HepG2 (cell line): ENCODE results near the gene COL9A2. TPM values are rescaled to one million over a fixed set of nuclear protein-coding genes. Genes with fewer than 3 reads are reported as not detected.

Experiments used
- AGO2 ChIP-seq: fragments of 200-400 bp; formaldehyde crosslinking; optimal IDR thresholded peaks from 2 replicates; pipeline ENCODE3; 2017; ENCODE audit warnings: mild to moderate bottlenecking, low read depth, low read length, moderate library complexity
- CCAR2 ChIP-seq: fragments of 200-400 bp; formaldehyde crosslinking; optimal IDR thresholded peaks from 2 replicates; pipeline ENCODE3; 2018; ENCODE audit warnings: low read depth, mild to moderate bottlenecking, low read length, moderate library complexity
- ELF4 ChIP-seq: sonication (generic); formaldehyde crosslinking; IDR thresholded peaks from 2 replicates; pipeline ENCODE4 v1.5.0; 2020; ENCODE audit warnings: missing genetic modification reagents, mild to moderate bottlenecking, moderate library complexity, borderline replicate concordance
- IKZF4 ChIP-seq: sonication (generic); formaldehyde crosslinking; IDR thresholded peaks from 2 replicates; pipeline ENCODE4 v1.5.1; 2020; ENCODE audit warnings: borderline replicate concordance, mild to moderate bottlenecking, low read depth, missing genetic modification reagents; ENCODE audit errors: not compliant biosample characterization
- PCBP2 ChIP-seq: fragments of 200-400 bp; formaldehyde crosslinking; optimal IDR thresholded peaks from 2 replicates; pipeline ENCODE3; 2018; ENCODE audit warnings: low read length, low read depth; ENCODE audit not compliant: poor library complexity, severe bottlenecking
- POLR2G ChIP-seq: fragments of 200-400 bp; formaldehyde crosslinking; IDR thresholded peaks from 2 replicates; pipeline ENCODE4 v1.6.1; 2018; ENCODE audit warnings: mild to moderate bottlenecking, low read depth, low read length, moderate library complexity
- PRDM4 ChIP-seq: sonication (generic); formaldehyde crosslinking; IDR thresholded peaks from 2 replicates; pipeline ENCODE4 v1.9.0; 2021; ENCODE audit warnings: missing genetic modification reagents, borderline replicate concordance
- REXO4 ChIP-seq: sonication (generic); formaldehyde crosslinking; IDR thresholded peaks from 2 replicates; pipeline ENCODE4 v1.8.0; 2022; ENCODE audit warnings: missing genetic modification reagents, mild to moderate bottlenecking, borderline replicate concordance
- SNAPC2 ChIP-seq: sonication (generic); formaldehyde crosslinking; IDR thresholded peaks from 2 replicates; pipeline ENCODE4 v1.8.1; 2022; ENCODE audit warnings: mild to moderate bottlenecking, missing genetic modification reagents
- ZBTB34 ChIP-seq: sonication (generic); formaldehyde crosslinking; IDR thresholded peaks from 2 replicates; pipeline ENCODE4 v1.8.0; 2022; ENCODE audit warnings: mild to moderate bottlenecking, missing genetic modification reagents
- ZBTB38 ChIP-seq: sonication (generic); formaldehyde crosslinking; IDR thresholded peaks from 2 replicates; pipeline ENCODE4 v1.5.1; 2020; ENCODE audit warnings: mild to moderate bottlenecking, missing genetic modification reagents
- ZBTB4 ChIP-seq: sonication (generic); formaldehyde crosslinking; IDR thresholded peaks from 2 replicates; pipeline ENCODE4 v1.4.0; 2020; ENCODE audit warnings: missing genetic modification reagents, mild to moderate bottlenecking, borderline replicate concordance
- ZC3H4 ChIP-seq: sonication (generic); formaldehyde crosslinking; IDR thresholded peaks from 2 replicates; pipeline ENCODE4 v1.4.0; 2020; ENCODE audit warnings: missing genetic modification reagents, borderline replicate concordance
- ZNF335 ChIP-seq: sonication (generic); formaldehyde crosslinking; IDR thresholded peaks from 2 replicates; pipeline ENCODE4 v1.4.0; 2020; ENCODE audit warnings: missing genetic modification reagents
- ZNF543 ChIP-seq: sonication (generic); formaldehyde crosslinking; IDR thresholded peaks from 2 replicates; pipeline ENCODE4 v1.4.0; 2020; ENCODE audit warnings: mild to moderate bottlenecking, missing genetic modification reagents
- ZNF546 ChIP-seq: sonication (generic); formaldehyde crosslinking; conservative IDR thresholded peaks from 2 replicates; pipeline ENCODE4 v1.8.1; 2023; ENCODE audit warnings: mild to moderate bottlenecking, missing genetic modification reagents
- ZNF589 ChIP-seq: sonication (generic); formaldehyde crosslinking; conservative IDR thresholded peaks from 2 replicates; pipeline ENCODE4 v1.8.0; 2022; ENCODE audit warnings: mild to moderate bottlenecking, moderate library complexity, missing genetic modification reagents
- ZNF737 ChIP-seq: sonication (generic); formaldehyde crosslinking; IDR thresholded peaks from 2 replicates; pipeline ENCODE4 v1.5.0; 2020; ENCODE audit warnings: missing genetic modification reagents, mild to moderate bottlenecking, borderline replicate concordance
- ZNF749 ChIP-seq: sonication (generic); formaldehyde crosslinking; IDR thresholded peaks from 2 replicates; pipeline ENCODE4 v1.8.0; 2022; ENCODE audit warnings: mild to moderate bottlenecking, missing genetic modification reagents, moderate library complexity, borderline replicate concordance
- polyA plus RNA-seq, 8 experiments: library from polyadenylated mRNA; depleted of rRNA in 3 of 8; stranded (reverse) in 7 of 8; unstranded in 1 of 8; fragments of >200 nt; fragmentation: Illumina TruSeq in 4 of 8; extraction: Trizol in 4 of 8; gene quantifications; 2 replicates each; pipeline versions ENCODE4 v1.2.1 to v1.2.3, GENCODE V29; 2011 to 2016; ENCODE audit warnings: low read depth in 4 of 8, missing spikeins in 1 of 8, mixed read lengths in 1 of 8; ENCODE audit not compliant: insufficient read depth in 1 of 8
- total RNA-seq, 5 experiments: library from RNA; depleted of rRNA; stranded (reverse); fragments of >200 nt; fragmentation: Illumina TruSeq; extraction: Trizol; gene quantifications; 2 replicates each; pipeline ENCODE4 v1.2.3, GENCODE V29; 2016; ENCODE audit warnings: low read depth in 1 of 5

The COL9A2 gene
- total and polyA plus RNA-seq, 2 of the 13 experiments (the other 11 are each of a cell fraction or from before 2014, with no cell fraction given), result 20.2 to 26.9 TPM

GRCh38 chr1:40315795-40316594, 1.1 kb downstream of the COL9A2 start (continued):
- TF ChIP-seq ZNF543 (CRISPR knock-in tag), result no peak
- no peak for TF ChIP-seq PCBP2
- no peak for TF ChIP-seq PRDM4 (CRISPR knock-in tag)
- no peak for TF ChIP-seq CCAR2
- TF ChIP-seq ZNF546 (CRISPR knock-in tag), result 0 out of 2 replicates have a peak, but pooled peaks have one; percentile 2
- TF ChIP-seq ZBTB4 (CRISPR knock-in tag), result peak; percentile 69; the same call in 1 of the 2 replicates
- TF ChIP-seq REXO4, result 0 out of 2 replicates have a peak, but pooled peaks have one; percentile 46
- no peak for TF ChIP-seq ZNF589 (CRISPR knock-in tag)
- peak; percentile 29 for TF ChIP-seq IKZF4 (CRISPR knock-in tag)
- peak; percentile 27 for TF ChIP-seq AGO2
- TF ChIP-seq ZBTB38 (CRISPR knock-in tag), result peak; percentile 92
- 0 out of 2 replicates have a peak, but pooled peaks have one; percentile 8 for TF ChIP-seq ZNF335
- TF ChIP-seq ZNF737 (CRISPR knock-in tag), result 0 out of 2 replicates have a peak, but pooled peaks have one; percentile 23
- 0 out of 2 replicates have a peak, but pooled peaks have one; percentile 38 for TF ChIP-seq ELF4 (CRISPR knock-in tag)
- TF ChIP-seq POLR2G, result no peak
- TF ChIP-seq ZNF749 (CRISPR knock-in tag), result peak; percentile 34; the same call in 1 of the 2 replicates
- TF ChIP-seq SNAPC2 (CRISPR knock-in tag), result 0 out of 2 replicates have a peak, but pooled peaks have one; percentile 33
- TF ChIP-seq ZC3H4, result peak; percentile 31; the same call in 1 of the 2 replicates
- 0 out of 2 replicates have a peak, but pooled peaks have one; percentile 35 for TF ChIP-seq ZBTB34 (CRISPR knock-in tag)
